Testis (tissue), 3 donors: ENCODE data around the gene CTIF. TPM values are rescaled to one million over a fixed set of nuclear protein-coding genes. Genes with fewer than 3 reads are reported as not detected.

ENCODE experiments used
- DNase-seq: peaks from one replicate; pipeline ENCODE4 v3.0.0-alpha.2; 2019
- H3K27ac ChIP-seq, 2 donors: fragments of 200-600 bp; sonication (generic); one replicate each; pipeline ENCODE4 v1.5.1; 2019
- H3K27me3 ChIP-seq: fragments of 200-600 bp; sonication (generic); one replicate; pipeline ENCODE4 v1.5.1; 2019
- H3K36me3 ChIP-seq: fragments of 200-600 bp; sonication (generic); one replicate; pipeline ENCODE4 v1.5.1; 2017; ENCODE audit warnings: low read depth; ENCODE audit errors: missing control alignments
- H3K4me1 ChIP-seq: fragments of 200-600 bp; sonication (generic); one replicate; pipeline ENCODE4 v1.5.1; 2019
- H3K4me3 ChIP-seq, 2 donors: fragments of 200-600 bp; sonication (generic); one replicate each; pipeline ENCODE4 v1.5.1; 2017 to 2019
- H3K9me3 ChIP-seq: fragments of 200-600 bp; sonication (generic); one replicate; pipeline ENCODE4 v1.5.1; 2017
- POLR2A ChIP-seq: fragments of 450-650 bp; IDR thresholded peaks from one replicate; pipeline ENCODE4 v1.6.1; 2017; ENCODE audit warnings: antibody characterized with exemption, mild to moderate bottlenecking, moderate library complexity
- WGBS, 2 donors: methylation state at CpG; one replicate each; pipeline ENCODE4 v1.1.5; 2018; 5-methylcytosine and 5-hydroxymethylcytosine counted together
- intact Hi-C: fragments of 100-400 bp; cut with DNase I; formaldehyde crosslinking; loops from one replicate; pipeline ENCODE4 v1.15.1; 2023; ENCODE audit warnings: low total_unique reads
- polyA plus RNA-seq: library from polyadenylated mRNA; stranded (reverse); fragments of 350-450 nt; fragmentation: Illumina TruSeq; extraction: RNeasy Lipid Tissue Mini Kit (QIAGEN cat#74804); gene quantifications from one replicate; pipeline ENCODE4 v1.2.3, GENCODE V29; 2014; ENCODE audit warnings: low read depth, low replicate concordance; ENCODE audit not compliant: insufficient read depth
- total RNA-seq, 2 donors: library from RNA; depleted of rRNA; stranded (reverse); fragments of >200 nt; gene quantifications; one replicate each; pipeline ENCODE4 v1.2.3, GENCODE V29; 2016
- TF ChIP-seq, protein P1 (sequence below), 3 experiments: fragments of 450-650 bp in 2 of 3; fragments of 200-600 bp in 1 of 3; sonication (generic) in 1 of 3; IDR thresholded peaks; one replicate each; pipeline ENCODE4 v1.5.1; 2016 to 2019; ENCODE audit warnings: antibody characterized with exemption in 3 of 3, mild to moderate bottlenecking in 2 of 3, moderate library complexity in 1 of 3

CTIF gene
- total and polyA plus RNA-seq, 3 donors from 2014 or later, result 33.8 to 41.5 (median 35.6) TPM

DNA sequence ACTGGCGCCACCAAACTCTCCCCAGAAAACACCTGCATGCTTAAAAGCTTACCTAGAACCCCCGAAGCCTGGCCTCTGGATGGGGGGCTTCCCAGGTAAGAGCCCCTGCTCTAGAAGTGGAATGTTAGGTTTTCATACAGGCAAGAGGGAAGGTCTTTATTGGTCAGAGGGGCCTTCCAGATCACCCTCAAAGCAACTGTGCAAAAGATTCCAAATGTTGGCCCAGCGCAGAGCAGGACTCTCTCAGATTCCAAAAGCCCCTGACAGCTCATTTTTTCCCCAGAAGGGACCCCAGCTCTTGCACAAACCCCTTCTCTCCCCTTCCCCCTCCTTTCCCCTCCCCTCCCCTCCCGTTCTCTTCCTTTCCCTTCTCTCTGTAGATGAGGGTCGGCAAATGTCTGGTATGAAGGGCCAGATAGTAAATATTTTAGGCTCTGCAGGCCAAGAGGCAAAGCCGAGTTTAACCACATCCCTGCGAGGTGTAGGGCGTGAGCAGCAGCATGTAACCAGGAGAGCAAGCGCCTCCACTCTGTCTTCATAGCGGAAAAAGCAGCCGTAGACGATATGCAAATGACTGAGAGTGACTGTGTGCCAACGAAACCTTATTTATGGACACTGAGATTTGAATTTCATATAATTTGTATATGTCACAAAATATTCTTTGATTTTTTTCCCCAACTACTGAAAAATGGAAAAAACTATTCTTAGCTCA, 295.0 kb downstream of the CTIF start:
- Histone ChIP-seq H3K27me3 (no peaks in the 10 kb centered on the region), H3K9me3 (no peaks in the 10 kb centered on the region), H3K4me1 (peaks cover 4% of the 10 kb centered on the region), H3K27ac (no peak overlapping the region), H3K4me3 (no peak overlapping the region), H3K36me3 (no peaks in the 10 kb centered on the region)
- 85 to 87% methylated on average over 13 of the region's 13 CpGs for WGBS, 2 donors
- TF ChIP-seq, protein P1, sequence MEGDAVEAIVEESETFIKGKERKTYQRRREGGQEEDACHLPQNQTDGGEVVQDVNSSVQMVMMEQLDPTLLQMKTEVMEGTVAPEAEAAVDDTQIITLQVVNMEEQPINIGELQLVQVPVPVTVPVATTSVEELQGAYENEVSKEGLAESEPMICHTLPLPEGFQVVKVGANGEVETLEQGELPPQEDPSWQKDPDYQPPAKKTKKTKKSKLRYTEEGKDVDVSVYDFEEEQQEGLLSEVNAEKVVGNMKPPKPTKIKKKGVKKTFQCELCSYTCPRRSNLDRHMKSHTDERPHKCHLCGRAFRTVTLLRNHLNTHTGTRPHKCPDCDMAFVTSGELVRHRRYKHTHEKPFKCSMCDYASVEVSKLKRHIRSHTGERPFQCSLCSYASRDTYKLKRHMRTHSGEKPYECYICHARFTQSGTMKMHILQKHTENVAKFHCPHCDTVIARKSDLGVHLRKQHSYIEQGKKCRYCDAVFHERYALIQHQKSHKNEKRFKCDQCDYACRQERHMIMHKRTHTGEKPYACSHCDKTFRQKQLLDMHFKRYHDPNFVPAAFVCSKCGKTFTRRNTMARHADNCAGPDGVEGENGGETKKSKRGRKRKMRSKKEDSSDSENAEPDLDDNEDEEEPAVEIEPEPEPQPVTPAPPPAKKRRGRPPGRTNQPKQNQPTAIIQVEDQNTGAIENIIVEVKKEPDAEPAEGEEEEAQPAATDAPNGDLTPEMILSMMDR (IDR thresholded peaks at IDR 0.05), result no peak
- TF ChIP-seq POLR2A, result no peak
- intact Hi-C loops, result no loop called here
- DNase-seq, result no peak

DNA sequence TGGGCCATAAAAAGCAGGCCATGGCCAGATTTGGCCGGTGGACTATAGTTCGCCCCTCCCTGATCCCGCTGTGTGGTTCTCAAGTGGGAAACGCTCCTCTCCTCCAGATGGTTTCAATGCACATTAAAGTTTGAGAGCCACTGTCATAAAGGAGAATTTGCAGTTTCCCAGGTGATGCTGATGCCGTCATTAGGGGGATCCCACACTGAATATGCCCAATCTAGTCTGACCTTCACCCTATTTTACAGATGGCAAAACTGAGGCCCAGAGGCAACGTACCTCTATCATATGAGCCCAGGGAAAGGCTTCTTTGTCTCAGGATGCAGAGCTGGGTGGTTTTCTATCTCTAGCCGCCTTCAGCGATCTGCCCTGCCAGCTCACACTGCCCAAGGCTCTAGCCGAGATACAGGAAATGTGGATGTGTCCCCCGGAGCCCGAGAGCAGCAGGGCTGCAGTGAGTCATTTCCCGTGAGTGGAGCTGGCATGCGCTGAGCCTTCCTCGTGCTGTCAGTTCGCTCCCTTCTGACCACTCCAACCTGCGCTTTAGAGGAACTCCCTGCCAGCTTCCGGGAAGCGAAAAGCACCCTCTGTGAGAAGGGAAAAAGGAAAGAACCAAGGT, 295.7 kb downstream of the CTIF start:
- Histone ChIP-seq H3K9me3 (no peaks in the 10 kb centered on the region), H3K27ac (no peak overlapping the region), H3K27me3 (no peaks in the 10 kb centered on the region), H3K4me1 (no peaks in the 10 kb centered on the region), H3K4me3 (no peak overlapping the region), H3K36me3 (no peaks in the 10 kb centered on the region)
- DNase-seq, result peak; percentile 52
- TF ChIP-seq, protein P1 (IDR thresholded peaks at IDR 0.05), result no peak
- no peak for TF ChIP-seq POLR2A
- intact Hi-C loops, result no loop called here
- WGBS, 2 donors, result 75 to 80% methylated on average over 18 of the region's 18 CpGs

DNA sequence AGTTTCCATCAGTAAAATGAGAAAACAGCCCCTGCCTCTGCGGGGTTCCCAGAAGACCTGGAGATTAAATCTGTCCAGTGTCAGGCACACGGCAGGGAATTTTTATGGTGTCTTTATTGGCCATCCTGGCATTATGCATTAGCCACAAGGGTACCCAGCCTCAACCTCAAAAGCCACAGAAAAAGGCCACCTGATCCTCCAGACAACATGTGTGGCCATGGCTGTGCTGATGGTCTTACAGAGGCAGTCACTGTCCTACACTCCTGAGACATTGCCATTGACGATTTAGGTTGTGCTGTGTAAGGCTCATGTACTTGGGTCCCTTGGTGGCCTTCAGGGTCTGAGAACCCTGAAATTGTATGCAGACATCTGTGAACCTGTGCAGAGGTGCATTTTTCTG, 296.3 kb downstream of the CTIF start:
- TF ChIP-seq POLR2A, result no peak
- TF ChIP-seq, protein P1 (IDR thresholded peaks at IDR 0.05), result no peak
- no peak overlapping the region for H3K4me3 ChIP-seq
- H3K36me3 ChIP-seq, result no peaks in the 10 kb centered on the region
- no peaks in the 10 kb centered on the region for H3K9me3 ChIP-seq
- 97 to 100% methylated on average over 1 to 3 of the region's 3 CpGs for WGBS, 2 donors
- H3K27me3 ChIP-seq, result no peaks in the 10 kb centered on the region
- intact Hi-C loops, result no loop called here
- no peaks in the 10 kb centered on the region for H3K4me1 ChIP-seq
- no peak overlapping the region for H3K27ac ChIP-seq
- DNase-seq, result no peak

DNA sequence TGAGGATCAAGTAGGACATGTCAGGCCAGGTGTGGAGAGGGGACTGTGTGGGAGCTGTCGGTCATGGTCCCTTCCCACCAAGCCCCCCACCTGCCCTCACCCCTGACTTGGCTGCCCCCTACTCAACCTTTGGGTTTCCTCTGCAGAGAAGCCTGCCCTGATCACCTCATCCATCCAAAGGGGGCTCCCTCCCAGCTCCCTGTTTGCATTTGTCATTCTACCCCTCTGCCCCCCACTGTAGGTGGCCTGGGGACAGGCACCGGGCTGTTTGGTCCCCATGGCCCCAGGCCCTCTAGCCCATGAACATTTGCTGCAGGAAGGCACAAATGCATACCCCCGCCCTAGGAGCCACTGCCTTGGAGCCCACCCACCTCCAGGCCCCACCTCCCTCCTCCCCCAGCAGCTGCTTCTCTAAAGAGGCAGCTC, 296.9 kb downstream of the CTIF start:
- intact Hi-C loops, result no loop called here

More for the DNA sequence above, 296.9 kb downstream of the CTIF start:
- TF ChIP-seq, protein P1 (IDR thresholded peaks at IDR 0.05), result no peak
- no peak for TF ChIP-seq POLR2A
- DNase-seq, result no peak
- Histone ChIP-seq H3K4me1 (no peaks in the 10 kb centered on the region), H3K27ac (no peak overlapping the region), H3K27me3 (no peaks in the 10 kb centered on the region), H3K9me3 (no peaks in the 10 kb centered on the region), H3K36me3 (no peaks in the 10 kb centered on the region), H3K4me3 (no peak overlapping the region)
- WGBS, 2 donors, result 90 to 96% methylated on average over 3 of the region's 3 CpGs
